AG08396 (cell line): ENCODE measurements around the gene IFI16.
"Not testable (repeated sequence)": the region's sequence is repeated elsewhere in the genome, so short reads cannot be mapped to it uniquely, and the experiment has no call there.

Source experiments
- DNase-seq: peaks from one replicate; pipeline ENCODE4 v3.0.0; 2012; ENCODE audit warnings: low spot score, mixed read lengths

The IFI16 gene

GRCh38 chr1:159098596-159098995 lies 88.9 kb downstream of the IFI16 start:
- no peak for DNase-seq

GRCh38 chr1:159100589-159100988 lies 90.9 kb downstream of the IFI16 start:
- DNase-seq: no peak

- DNase-seq: not testable (repeated sequence)
Measured at GRCh38 chr1:159103021-159103420, 93.3 kb downstream of the IFI16 start.
